ENCODE results near the gene LHX6.

LHX6 gene

DNA sequence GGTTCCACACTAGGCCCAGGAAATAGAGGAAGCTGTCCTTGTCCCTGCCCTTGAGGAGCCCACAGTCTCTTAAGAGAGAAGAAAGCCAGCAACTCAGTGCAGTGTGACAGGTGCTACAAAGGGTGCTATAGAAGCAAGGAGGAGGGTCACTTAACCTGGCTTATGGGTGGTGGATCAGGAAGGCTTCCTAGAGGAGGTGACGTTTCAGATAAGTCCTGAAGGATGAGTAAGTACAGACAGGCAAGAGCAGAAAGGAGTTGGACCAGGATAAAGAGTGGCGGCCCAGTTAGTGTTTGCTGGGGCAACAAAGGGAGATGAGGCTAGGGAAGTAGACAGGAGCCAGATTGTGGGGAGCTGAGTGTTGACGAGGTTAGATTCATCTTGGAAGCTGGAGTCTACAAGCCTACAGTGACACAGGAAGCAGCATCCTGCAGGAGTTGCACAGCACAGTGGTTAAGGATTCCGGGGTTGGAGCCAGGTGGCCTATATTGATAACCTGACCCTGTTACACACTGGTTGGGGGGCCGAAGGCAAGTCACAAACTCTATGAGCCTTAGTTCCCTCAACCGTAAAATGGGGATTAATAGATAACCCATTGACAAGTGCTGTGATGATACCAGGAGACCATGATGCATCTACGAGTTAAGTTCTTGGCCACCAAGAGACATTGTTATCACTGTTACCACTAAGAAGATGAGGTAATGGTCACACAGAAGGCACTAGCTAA is 5.4 kb upstream of the LHX6 start:
- DNase-seq, result no peak

DNA sequence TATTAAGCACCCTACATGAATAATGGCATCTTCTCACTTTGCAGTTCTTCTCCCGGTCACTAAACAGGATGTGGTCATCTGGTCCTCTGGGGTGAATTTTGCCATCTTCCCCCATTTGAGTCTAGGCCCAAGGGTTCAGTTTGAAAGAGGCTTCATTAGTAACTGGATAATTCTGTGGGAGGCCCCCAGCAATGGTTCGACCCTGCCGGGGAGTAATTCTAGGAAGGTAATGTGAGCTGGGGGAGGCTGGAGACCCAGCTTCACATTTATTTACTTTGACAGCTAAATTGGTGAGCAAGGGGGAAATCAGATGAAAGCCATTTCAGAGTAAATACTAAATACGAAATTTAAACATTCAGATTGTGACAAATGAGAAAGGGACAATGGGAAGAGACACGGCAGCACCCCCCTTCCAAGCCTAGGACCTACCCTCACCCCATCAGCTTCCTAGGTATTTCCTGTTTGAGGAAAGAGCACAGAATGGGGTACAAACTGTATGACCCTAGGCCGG is 4.1 kb upstream of the LHX6 start:
- no peak for DNase-seq

DNA sequence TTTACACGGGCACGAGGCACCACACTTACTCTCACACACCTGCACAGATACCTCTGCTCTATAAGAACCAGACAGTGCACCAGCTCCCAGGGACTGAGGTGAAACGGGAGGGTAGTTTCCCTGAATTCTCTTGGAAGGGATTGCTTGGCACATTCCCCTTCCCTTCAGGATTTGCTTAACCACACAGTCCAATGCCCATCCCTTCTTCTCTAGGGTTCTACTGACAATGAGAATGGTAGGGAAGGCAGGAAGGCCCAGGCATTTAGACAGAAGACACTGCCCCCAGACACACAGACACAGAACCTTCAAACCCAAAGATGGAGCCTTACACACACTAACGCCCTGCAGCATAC is 704 bp upstream of the LHX6 start:
- DNase-seq, result no peak

DNA sequence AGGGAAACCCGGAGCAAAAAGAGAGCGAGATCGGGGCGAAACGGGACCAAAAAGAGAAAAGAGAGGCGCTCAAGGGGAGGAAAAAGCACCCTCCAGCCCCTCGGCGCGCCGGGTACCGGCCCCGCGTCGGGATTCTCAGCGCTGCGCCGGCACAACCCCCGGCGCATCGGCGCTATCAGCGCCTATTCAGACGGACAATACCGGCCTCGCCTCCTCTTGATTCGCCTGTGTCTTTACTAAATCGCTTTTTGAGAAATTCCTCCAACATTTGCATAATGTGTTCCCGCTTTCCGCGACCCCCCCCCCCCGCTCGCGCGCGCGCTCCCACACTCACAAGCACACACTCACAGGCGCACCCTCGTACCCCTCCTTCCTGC is 578 bp downstream of the LHX6 start:
- no peak for DNase-seq

DNA sequence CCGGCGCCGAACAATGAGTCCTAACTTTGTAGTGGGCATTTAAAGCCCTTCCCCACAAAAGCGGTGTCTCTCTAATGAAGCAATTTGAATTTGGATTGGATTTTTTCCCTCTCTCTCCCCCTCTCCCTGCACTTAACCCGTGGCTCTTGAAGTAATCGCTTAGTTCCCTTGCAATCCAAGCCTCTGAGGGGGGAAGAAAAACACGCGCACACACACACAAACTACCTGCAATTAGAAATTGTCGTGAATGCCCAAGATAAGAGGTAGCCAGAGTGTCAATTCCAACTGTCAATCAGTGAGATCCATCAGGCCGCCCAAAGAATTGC is 1.2 kb downstream of the LHX6 start:
- DNase-seq, result no peak

DNA sequence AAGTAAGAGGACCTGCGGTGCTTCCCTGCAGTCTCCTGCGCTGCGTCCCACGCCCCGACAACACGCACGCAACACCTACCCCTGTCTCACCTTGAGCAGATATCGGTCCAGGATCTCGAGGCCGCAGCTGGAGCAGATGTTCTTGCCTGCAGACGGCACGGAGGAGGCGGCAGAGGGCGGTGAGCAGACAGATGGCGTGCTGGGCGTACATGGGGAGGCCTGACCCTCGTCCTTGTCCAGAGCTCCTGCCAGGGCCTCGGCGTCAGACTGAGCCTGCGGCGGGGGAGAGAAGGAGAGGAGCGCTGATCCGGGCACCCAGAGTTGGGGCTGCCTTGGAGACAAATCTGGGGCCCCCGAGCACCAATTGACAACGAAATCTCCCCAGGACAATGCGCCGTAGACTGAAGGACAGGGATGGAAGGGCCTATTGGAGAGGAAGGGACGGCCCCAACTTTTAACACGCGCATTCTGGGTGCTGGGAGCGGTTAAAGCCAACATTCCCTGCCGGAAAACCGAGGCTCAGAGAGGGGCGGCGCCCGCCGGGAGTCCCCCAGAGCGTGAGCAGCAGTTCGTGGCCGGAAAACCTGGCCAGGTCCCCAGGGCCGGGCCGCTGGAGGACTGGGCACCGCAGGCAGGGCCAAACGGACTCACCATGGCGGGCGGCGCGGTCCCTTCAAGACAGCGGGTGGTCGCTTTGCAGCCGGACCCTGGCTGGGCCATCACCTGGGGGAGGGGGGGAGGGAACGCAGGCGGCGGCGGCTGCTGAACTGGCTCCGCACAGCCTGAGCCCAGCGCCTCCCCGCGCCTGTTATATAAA is 1.8 kb downstream of the LHX6 start:
- no peak for DNase-seq

DNA sequence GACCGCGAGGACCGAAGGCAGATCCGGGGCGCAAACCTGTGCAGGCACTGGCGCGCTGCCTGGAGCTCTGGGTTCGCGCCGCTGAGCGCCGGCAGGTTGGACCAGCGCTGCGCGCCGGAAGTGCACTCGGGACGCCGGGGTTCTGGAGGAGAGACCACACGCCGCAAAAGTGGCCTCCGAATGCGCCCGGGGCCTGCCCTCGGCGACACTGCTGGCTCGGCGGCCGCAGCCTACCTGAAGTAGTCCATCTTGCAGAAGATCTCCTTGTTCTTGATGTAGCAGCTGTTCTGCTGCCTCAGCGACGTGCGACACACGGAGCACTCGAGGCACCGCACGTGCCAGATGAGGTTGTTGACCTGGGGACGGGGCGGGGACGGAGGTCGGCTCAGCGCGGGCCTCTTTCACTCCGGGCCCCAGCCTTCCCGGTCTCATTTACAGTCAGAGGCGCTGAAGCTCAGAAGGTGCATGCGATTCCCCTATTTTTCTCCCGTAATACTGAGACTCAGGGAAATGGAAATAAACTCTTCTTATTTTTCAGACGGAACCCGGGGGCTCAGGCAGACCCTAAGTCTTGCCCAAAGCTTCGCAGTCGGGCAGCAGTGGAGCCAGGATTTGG is 2.5 kb downstream of the LHX6 start:
- DNase-seq, result no peak

DNA sequence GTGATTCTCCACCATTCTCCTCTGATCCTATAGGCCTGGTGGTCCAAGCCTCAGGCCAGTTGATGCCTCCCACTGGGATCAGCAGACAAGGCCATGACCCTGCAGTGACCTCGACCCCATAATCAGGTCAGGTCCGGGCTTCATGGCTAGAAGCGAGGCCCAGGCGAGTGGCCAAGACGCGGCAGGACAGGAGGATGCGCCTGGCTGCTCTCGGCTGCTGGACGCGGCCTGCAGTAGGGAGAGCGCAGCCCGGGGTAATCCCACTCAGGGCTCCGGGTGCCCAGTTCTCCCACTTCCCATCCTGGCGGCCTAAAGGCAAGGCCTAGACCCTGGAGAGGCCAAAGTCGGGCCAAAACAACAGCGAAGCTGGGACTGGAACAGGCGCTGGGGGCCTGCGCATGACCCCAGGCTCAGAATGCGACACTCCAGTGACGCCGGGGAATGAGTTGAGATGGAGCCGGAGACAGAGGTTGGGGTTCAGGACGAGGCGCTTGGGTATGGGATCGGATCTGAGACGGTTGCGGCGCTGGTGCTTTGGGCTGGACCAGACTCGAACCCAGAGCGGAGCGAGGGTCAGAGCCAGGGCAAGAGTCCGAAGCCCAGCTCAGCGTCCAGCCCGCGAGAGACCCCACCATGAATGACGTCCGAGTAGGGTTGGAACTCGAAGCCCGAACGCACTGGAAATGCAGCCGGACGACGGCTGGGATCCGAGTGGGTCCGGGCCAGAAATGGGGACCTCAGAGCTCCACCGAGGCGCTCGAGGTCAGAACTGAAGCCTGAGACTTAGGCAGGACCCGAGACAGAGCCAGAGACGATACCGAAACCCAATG is 3.2 kb downstream of the LHX6 start:
- no peak for DNase-seq

DNA sequence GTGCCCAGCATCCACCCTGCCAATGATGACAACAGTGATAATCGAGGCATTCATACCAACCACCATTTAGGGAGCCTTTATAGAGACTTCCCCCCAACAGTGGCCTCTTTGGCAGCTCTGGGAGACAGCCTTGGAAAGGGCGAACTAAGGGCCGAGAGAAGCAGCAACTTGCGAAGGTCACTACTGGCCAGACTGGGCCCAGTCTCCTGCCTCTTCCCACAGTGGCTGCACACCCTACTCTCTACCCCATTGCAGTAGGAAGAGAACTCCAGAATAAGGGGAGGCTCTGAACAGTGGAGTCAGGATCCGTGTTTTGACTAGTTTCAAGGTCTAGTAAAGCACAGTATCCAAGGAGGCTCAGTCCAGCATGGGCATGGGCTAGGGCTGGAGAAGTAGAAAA is 5.3 kb downstream of the LHX6 start:
- no peak for DNase-seq

DNA sequence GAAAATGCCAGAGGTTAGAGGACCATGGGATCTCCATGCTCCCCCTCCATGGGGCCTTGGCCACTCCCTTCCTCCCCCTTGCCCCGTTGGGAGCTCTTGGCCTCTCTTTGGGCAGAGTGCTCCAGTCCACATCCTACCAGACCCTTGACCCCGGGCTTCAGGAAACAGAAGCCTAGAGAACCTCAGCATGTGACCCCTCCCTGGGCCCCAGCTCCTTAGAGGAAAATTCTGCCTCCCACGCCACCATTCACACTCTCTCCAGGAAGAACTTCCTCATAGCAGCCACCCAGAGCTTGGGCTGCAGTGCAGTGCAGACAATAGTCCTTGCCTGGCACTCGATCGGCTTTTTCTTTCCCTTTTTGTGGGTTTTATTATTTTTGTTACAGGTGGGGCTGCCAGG is 6.0 kb downstream of the LHX6 start:
- DNase-seq, result no peak

DNA sequence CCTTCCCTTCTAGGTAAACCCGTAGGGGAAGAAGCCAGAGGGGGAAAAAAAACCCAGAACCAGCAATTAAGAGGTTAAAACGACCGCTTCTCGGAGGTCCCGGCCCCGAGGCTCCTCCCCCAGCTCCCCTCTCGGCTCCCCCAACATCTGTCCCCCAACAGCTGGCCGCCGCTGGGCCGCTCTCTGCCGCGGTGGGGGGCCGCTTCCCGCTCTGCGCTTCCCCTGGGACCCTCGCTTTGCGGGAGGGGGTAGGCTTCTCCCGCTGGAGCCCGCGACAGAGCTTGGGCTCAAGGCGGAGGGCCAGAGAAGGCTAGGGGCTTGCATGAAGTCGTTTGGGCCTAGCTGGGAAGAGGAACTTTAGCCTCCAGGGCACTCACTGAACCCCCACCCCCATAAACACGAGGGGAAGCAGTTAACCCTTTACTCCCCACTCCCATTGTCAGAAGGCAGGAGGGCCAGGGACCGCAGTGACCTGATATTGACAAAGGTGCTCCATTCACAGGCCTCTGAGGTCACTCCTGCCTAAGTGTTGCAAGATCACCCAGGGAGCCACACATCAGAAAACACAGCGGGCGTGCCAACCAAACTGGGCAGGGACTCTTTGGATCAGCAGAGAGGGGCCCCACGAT is 7.5 kb downstream of the LHX6 start:
- DNase-seq, result no peak

DNA sequence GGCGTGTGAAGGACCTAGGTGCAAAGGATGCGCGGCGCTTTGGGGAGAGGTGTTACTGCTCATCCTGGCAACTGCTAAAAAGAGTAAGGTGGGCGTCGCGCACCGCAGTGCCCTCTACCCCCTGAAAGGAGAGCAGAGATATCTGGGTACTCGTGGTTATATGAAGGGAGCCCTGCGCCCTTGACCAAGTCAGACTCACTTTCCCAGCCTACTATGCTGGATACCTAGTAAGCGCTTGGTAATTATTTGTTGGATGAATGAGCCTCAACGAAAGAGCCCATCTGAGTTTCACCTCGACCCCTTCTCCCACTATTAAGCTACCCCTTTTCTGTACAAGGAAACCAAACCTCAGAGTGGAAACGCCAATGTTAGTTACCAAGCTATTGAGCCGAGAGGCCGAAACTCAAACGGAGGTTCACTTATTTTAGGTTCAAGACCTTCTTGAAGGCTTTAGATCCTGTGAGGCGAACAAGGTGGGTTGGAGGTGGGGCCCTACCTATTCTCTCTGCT is 8.0 kb downstream of the LHX6 start:
- no peak for DNase-seq

DNA sequence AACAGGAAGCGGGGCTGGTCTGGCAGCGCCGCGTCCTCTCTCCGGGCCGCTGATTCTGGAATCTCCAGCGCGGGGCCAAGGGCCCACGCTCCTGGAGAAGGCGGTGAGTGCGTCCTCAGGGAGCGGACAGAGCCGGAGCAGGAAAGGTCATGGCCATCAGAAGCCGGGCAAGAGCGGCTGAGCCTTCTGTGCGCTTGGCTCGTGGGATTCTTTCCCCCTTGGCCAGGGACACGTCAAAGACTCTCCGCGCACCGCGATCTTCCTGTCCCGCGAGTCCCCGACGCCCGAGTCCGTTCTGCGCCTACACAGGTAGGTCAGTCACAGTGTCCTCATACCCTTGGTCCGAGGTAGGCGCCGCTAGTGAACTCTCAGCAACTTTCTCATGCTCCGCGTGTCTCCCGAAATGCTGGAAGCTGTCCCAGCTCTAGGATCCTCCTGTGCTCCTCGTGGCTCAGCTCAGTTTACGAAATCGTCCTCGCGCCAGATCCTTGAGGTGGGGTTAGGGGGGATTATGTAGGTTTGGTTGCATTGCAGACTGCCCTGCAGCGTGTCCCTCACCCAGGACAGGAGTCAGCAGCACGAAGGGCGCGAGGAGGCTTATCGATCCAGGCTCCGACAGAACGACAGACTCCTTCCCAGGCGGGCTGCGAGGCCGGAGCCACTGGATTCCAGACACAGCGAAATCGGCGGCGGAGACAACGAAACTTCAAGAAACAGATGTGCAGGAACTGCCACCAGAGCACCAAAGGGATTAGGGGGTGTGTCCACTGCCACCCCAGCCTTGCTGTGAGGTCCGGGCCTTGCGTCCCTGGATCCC is 8.7 kb downstream of the LHX6 start:
- no peak for DNase-seq

DNA sequence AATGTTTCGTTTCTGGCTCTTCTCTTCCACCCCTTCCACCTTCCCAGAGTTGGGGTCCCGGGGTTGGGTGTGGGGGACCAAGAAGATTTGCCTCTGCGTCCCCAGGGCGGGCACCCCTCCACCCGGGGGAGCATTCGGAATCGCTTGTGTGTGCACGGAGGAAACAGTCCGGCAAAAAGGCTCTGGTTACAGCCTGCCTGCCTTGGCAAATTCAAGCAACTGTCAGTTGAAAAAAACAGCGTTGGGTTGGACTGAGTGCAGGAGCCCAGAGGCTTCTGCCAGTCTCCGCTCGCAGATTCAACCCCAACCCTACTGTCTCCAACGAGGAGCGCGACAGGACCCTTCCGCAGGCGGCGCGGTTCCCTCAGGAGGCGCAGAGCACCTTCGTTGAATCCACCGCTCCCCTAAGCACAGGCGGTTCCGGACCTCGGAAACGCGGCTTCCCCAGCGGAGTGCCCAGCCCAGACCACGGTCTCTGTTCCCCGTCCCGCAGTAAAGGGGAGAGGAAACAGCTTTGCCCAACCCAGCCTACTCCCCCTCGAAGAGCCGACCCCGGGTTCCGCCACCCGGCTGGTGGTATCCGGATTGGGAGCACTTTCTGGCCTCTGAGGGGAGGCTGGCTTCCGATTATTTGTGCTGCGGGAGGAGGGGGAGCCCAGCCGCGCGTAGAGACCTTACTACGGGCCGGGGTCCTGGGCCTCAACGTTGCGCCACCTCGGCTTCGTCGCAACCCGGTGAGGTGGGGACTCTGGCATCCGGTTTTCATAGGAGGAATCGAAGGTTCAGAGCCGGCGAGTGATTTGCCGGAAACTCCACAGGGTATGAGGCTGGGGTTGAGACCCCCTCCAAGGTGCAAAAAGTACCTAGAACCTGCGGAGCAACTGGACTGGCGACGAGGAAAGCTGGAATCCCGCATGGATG is 9.6 kb downstream of the LHX6 start:
- DNase-seq, result no peak

DNA sequence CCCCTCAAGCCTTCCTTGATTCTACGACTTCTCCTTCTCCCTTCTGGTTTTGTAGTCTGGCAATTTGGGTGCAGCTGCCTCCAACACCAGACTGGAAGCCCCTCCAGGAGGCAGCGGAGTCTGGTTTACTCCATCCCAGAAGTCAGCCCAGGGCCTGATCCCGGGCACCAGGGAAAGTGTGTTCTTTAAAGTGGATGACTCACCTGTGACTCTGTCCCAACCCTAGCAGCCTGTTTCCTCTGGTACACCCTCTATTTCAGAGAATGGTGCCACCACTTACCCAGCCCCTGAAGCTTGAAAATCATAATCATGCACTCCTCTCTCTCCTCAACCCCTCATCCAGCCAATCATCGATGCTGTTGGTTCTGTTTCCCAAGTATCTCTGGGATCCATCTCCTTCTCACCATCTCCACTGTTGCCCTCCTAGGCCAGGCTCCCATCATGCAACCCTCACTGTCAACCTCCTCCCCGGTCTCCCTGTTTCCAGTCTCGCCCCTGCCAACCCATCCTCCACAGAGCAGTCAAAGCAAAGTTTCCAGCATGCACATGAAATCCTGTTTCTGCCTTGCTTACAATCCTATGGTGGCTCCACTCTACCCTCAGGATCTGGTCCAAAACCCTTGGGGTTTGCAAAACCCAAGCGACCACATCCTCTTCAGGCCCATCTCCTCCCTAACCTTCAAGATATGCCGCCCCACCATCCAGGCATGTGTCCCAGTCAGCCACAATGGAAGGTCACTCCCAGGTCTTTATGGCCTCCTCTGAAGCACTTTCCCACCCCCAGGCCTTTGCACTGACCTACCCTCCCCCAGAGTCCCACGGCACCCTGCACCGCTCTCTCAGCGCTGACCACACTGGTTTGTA is 10.5 kb downstream of the LHX6 start:
- DNase-seq, result no peak

DNA sequence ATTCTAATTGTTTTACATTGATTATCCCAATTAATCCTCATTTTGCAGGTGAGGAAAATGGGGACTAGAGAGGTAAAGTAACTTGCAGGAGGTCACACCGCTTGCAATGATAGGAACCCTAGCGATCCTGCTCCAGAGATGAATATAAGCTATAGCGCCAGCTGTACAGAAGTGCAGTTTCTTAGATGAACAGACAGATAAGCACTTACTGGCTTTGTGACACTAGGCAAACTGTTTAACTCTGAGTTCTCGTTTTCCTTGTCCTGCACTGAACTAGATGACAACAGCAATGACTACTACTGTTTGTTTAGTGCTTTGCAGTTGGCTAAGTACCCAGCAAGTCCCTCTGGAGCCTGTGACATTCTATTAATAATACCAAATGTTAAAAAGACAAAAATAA is 11.1 kb downstream of the LHX6 start:
- no peak for DNase-seq

DNA sequence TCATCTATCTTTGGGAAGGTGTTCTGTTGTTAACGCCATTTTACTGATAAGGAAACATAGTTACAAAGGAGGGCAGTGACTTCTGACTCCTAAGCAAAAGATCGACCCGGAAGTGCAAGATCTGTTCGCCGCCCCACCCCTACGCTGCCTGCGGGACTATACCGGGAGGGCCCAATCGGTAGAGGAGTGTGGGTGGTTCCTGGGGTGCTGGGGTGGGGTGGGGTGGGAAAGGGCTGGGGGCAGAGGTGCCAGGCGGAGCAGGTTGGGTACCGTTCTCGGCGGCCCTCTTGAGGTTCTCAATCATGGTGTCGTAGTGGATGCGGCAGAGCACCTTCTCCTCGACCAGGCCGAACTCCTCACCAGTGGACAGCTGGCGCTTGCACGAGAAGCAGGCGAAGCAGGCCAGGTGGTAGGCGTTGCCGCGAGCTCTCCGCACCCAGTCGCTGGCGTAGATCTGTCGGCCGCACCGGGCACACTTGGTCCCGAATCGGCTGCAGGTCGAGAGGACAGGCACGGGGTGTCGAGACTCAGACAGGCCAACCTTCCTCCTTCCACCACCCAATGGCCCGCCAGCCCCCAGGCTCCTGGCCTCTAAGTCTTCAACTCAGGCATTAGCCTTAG is 11.8 kb downstream of the LHX6 start:
- DNase-seq, result no peak

DNA sequence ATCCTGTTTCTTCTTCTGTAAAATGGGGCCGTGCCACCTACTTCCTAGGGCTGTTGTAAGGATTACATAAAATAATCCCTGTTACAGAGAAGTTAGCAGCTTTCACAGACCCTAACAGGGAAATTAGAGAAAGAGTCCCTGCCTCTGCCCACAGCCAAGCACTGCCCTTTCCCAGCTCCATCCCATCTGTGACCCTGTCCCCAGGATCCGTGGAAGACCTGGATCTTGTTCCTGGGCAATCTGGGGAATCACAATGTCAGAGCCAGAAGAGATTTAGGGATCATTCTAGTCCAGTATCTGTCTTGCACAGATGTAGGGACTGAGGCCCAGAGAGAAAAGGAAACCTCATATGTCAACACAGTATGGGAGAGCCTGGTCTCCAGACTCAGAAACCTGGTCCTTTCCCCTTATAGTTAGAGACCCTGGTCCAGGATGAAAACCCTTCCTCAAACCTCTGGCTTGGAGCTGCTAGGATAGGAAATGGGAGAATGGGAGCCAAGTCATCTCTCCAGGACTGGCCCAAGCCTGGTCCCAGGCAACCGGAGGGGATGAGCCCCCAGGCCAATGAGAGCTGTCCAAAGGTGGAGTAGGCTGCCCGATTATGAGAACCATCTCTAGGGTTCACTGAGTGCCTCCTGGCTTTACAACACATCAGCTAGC is 12.5 kb downstream of the LHX6 start:
- DNase-seq, result no peak

DNA sequence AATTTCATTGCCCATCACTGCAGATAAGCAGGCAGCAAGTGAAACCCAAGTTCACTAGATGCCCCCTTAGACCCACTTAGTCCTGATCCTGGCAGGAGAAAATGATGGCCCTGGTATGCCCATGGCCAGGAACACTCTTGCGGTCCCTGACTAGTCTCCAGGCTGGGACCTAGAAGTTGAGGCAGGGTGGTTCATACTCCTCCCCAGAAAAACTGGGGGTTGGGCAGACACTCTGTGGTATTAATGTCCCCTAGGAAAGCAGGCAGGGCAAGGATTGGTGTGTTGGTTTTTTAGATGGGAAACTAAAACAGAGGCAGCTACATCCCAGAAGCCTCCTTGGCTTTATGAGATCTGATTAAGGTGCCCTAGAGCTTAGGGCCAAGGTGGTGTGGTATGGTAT is 13.1 kb downstream of the LHX6 start:
- no peak for DNase-seq
